HepG2 (cell line): ENCODE measurements around the gene INKA1. TPM values are rescaled to one million over a fixed set of nuclear protein-coding genes. Genes with fewer than 3 reads are reported as not detected.

Source experiments
- ATF1 ChIP-seq: IDR thresholded peaks from 2 replicates; pipeline ENCODE4 v1.6.1; 2016; ENCODE audit warnings: mild to moderate bottlenecking, control low read depth
- BRF2 ChIP-seq: sonication (generic); formaldehyde crosslinking; IDR thresholded peaks from 2 replicates; pipeline ENCODE4 v1.8.1; 2022; ENCODE audit warnings: mild to moderate bottlenecking, missing genetic modification reagents
- EZH2 ChIP-seq: conservative IDR thresholded peaks from 2 replicates; pipeline ENCODE4 v1.6.1; 2012; ENCODE audit warnings: mild to moderate bottlenecking, low read depth, low read length, moderate library complexity
- HDAC2 ChIP-seq: sonication (generic); formaldehyde crosslinking; IDR thresholded peaks from 2 replicates; pipeline ENCODE4 v1.4.0; 2020; ENCODE audit warnings: missing genetic modification reagents
- HMGA1 ChIP-seq: sonication (generic); formaldehyde crosslinking; conservative IDR thresholded peaks from 2 replicates; pipeline ENCODE4 v1.4.0; 2020; ENCODE audit warnings: missing genetic modification reagents
- HOXA5 ChIP-seq: sonication (generic); formaldehyde crosslinking; IDR thresholded peaks from 2 replicates; pipeline ENCODE4 v1.4.0; 2020; ENCODE audit warnings: missing genetic modification reagents
- KLF12 ChIP-seq: sonication (generic); formaldehyde crosslinking; IDR thresholded peaks from 2 replicates; pipeline ENCODE4 v1.4.0; 2020; ENCODE audit warnings: missing genetic modification reagents, borderline replicate concordance
- MTA1 ChIP-seq: sonication (generic); formaldehyde crosslinking; IDR thresholded peaks from 2 replicates; pipeline ENCODE4 v1.4.0; 2020; ENCODE audit warnings: missing genetic modification reagents, mild to moderate bottlenecking, borderline replicate concordance
- ZNF367 ChIP-seq: sonication (generic); formaldehyde crosslinking; IDR thresholded peaks from 2 replicates; pipeline ENCODE4 v1.4.0; 2020; ENCODE audit warnings: missing genetic modification reagents, borderline replicate concordance
- ZNF704 ChIP-seq: sonication (generic); formaldehyde crosslinking; IDR thresholded peaks from 2 replicates; pipeline ENCODE4 v1.8.1; 2023; ENCODE audit warnings: mild to moderate bottlenecking, inconsistent platforms, moderate library complexity, missing genetic modification reagents, borderline replicate concordance
- ZNF770 ChIP-seq: sonication (generic); formaldehyde crosslinking; IDR thresholded peaks from 2 replicates; pipeline ENCODE4 v1.5.0; 2020; ENCODE audit warnings: mild to moderate bottlenecking, missing genetic modification reagents
- polyA plus RNA-seq, 8 experiments: library from polyadenylated mRNA; depleted of rRNA in 3 of 8; stranded (reverse) in 7 of 8; unstranded in 1 of 8; fragments of >200 nt; fragmentation: Illumina TruSeq in 4 of 8; extraction: Trizol in 4 of 8; gene quantifications; 2 replicates each; pipeline versions ENCODE4 v1.2.1 to v1.2.3, GENCODE V29; 2011 to 2016; ENCODE audit warnings: low read depth in 4 of 8, missing spikeins in 1 of 8, mixed read lengths in 1 of 8; ENCODE audit not compliant: insufficient read depth in 1 of 8
- total RNA-seq, 5 experiments: library from RNA; depleted of rRNA; stranded (reverse); fragments of >200 nt; fragmentation: Illumina TruSeq; extraction: Trizol; gene quantifications; 2 replicates each; pipeline ENCODE4 v1.2.3, GENCODE V29; 2016; ENCODE audit warnings: low read depth in 1 of 5
- TF ChIP-seq, protein P1 (sequence below): sonication (generic); formaldehyde crosslinking; IDR thresholded peaks from 2 replicates; pipeline ENCODE4 v1.4.0; 2020; ENCODE audit warnings: missing genetic modification reagents
- TF ChIP-seq, protein P2 (sequence below): sonication (generic); formaldehyde crosslinking; IDR thresholded peaks from 2 replicates; pipeline ENCODE4 v1.5.0; 2020; ENCODE audit warnings: mild to moderate bottlenecking, missing genetic modification reagents, borderline replicate concordance
- TF ChIP-seq, protein P3 (sequence below): sonication (generic); formaldehyde crosslinking; IDR thresholded peaks from 2 replicates; pipeline ENCODE4 v1.5.0; 2020; ENCODE audit warnings: missing genetic modification reagents, mild to moderate bottlenecking, borderline replicate concordance

INKA1 gene
- total and polyA plus RNA-seq, 2 of the 13 experiments (the other 11 are each of a cell fraction or from before 2014, with no cell fraction given): 0.22 to 0.41 TPM

DNA sequence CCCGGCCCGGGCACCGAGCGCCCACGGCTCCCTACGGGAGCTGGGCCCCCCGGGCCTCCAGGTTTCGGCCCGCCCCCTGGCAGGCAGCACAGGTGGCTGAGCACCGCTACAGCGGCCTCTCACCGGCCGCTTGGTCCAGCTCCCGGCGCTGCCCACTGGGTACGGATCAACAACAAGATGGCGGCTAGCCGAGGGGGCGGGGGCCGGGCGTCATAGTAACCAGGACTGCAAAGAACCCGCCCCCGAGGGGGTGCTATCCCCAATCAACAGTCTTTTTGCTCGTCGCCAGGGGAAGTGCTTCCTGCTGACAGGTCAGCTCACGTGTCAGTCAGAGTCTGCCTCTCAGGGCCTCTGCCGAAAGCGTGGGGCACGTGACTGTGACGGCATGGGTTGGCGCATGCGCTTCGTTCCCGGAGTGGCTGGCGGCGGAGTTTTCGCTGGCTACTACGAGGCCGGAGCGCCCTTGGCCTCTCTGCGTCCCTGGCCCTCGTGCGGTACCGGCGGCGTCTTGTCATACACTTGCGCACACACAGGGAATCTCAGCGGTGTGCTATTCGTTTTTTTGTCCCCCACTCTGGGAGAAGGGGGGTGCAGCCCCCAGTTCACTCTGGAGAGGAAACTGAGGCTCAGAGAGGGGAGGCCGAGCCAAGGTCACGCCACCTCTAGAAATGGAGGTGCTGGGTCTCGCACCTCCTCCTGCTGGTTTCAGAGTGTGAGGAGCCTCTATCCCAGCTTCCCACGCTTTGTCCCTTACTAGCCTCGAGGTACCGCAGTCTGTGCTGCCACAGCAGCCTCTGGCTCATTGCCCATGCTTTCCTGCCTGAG lies 16.5 kb upstream of the INKA1 start, which contains the start of gene IP6K1 (continued):
- TF ChIP-seq, protein P1, sequence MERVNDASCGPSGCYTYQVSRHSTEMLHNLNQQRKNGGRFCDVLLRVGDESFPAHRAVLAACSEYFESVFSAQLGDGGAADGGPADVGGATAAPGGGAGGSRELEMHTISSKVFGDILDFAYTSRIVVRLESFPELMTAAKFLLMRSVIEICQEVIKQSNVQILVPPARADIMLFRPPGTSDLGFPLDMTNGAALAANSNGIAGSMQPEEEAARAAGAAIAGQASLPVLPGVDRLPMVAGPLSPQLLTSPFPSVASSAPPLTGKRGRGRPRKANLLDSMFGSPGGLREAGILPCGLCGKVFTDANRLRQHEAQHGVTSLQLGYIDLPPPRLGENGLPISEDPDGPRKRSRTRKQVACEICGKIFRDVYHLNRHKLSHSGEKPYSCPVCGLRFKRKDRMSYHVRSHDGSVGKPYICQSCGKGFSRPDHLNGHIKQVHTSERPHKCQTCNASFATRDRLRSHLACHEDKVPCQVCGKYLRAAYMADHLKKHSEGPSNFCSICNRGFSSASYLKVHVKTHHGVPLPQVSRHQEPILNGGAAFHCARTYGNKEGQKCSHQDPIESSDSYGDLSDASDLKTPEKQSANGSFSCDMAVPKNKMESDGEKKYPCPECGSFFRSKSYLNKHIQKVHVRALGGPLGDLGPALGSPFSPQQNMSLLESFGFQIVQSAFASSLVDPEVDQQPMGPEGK (CRISPR knock-in tag): peak; percentile 23; the same call in 1 of the 2 replicates
- TF ChIP-seq ZNF367 (peak; percentile 28; the same call in 1 of the 2 replicates), BRF2 (CRISPR knock-in tag) (peak; percentile 81; the same call in 1 of the 2 replicates), HMGA1 (CRISPR knock-in tag) (no peak), HDAC2 (CRISPR knock-in tag) (no peak), HOXA5 (CRISPR knock-in tag) (peak; percentile 62; the same call in 1 of the 2 replicates), EZH2 (no peak), MTA1 (CRISPR knock-in tag) (0 out of 2 replicates have a peak, but pooled peaks have one; percentile 45), ZNF770 (CRISPR knock-in tag) (peak; percentile 74), ATF1 (CRISPR knock-in tag) (no peak), ZNF704 (CRISPR knock-in tag) (no peak), KLF12 (CRISPR knock-in tag) (peak; percentile 39; the same call in 1 of the 2 replicates)
- TF ChIP-seq, protein P2, sequence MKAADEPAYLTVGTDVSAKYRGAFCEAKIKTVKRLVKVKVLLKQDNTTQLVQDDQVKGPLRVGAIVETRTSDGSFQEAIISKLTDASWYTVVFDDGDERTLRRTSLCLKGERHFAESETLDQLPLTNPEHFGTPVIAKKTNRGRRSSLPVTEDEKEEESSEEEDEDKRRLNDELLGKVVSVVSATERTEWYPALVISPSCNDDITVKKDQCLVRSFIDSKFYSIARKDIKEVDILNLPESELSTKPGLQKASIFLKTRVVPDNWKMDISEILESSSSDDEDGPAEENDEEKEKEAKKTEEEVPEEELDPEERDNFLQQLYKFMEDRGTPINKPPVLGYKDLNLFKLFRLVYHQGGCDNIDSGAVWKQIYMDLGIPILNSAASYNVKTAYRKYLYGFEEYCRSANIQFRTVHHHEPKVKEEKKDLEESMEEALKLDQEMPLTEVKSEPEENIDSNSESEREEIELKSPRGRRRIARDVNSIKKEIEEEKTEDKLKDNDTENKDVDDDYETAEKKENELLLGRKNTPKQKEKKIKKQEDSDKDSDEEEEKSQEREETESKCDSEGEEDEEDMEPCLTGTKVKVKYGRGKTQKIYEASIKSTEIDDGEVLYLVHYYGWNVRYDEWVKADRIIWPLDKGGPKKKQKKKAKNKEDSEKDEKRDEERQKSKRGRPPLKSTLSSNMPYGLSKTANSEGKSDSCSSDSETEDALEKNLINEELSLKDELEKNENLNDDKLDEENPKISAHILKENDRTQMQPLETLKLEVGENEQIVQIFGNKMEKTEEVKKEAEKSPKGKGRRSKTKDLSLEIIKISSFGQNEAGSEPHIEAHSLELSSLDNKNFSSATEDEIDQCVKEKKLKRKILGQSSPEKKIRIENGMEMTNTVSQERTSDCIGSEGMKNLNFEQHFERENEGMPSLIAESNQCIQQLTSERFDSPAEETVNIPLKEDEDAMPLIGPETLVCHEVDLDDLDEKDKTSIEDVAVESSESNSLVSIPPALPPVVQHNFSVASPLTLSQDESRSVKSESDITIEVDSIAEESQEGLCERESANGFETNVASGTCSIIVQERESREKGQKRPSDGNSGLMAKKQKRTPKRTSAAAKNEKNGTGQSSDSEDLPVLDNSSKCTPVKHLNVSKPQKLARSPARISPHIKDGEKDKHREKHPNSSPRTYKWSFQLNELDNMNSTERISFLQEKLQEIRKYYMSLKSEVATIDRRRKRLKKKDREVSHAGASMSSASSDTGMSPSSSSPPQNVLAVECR (CRISPR knock-in tag): peak; percentile 62
- TF ChIP-seq, protein P3, sequence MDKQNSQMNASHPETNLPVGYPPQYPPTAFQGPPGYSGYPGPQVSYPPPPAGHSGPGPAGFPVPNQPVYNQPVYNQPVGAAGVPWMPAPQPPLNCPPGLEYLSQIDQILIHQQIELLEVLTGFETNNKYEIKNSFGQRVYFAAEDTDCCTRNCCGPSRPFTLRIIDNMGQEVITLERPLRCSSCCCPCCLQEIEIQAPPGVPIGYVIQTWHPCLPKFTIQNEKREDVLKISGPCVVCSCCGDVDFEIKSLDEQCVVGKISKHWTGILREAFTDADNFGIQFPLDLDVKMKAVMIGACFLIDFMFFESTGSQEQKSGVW (CRISPR knock-in tag): no peak
